Fibroblast of skin of abdomen (primary cell): ENCODE results near the gene PRR7. TPM values are rescaled to one million over a fixed set of nuclear protein-coding genes. Genes with fewer than 3 reads are reported as not detected.
"Not testable (repeated sequence)": the region's sequence is repeated elsewhere in the genome, so short reads cannot be mapped to it uniquely, and the experiment has no call there.

ENCODE experiments used
- DNase-seq: peaks from one replicate; pipeline ENCODE4 v3.0.0-alpha.2; 2013
- polyA plus RNA-seq, 2 experiments: library from polyadenylated mRNA; unstranded; fragments of 120-200 nt; gene quantifications; one replicate each; pipeline ENCODE4 v1.2.1, GENCODE V29; 2013; ENCODE audit not compliant: insufficient read length in 2 of 2

PRR7 gene
- polyA plus RNA-seq (2013, experiment 1 of 2; ENCODE audit: insufficient read length) = 4.9 TPM
- polyA plus RNA-seq (2013, experiment 2 of 2; ENCODE audit: insufficient read length) = 5.7 TPM

- peak; percentile 73 for DNase-seq
Measured at GRCh38 chr5:177446200-177447065, at the start of gene PRR7. PRR7 (plus strand) TSS chr5:177446814; CDS start chr5:177455068, 8,254 bp downstream.

GRCh38 chr5:177397875-177398390, 48.7 kb upstream of the PRR7 start:
- DNase-seq = no peak

GRCh38 chr5:177399997-177400868, 46.4 kb upstream of the PRR7 start, which contains the start of gene PFN3:
PFN3 (minus strand) TSS chr5:177400661; CDS start chr5:177400576, 85 bp downstream.
- peak; percentile 42 for DNase-seq

- DNase-seq = peak; percentile 42
Measured at GRCh38 chr5:177402271-177403043, 44.2 kb upstream of the PRR7 start.

- no peak for DNase-seq
Measured at GRCh38 chr5:177403102-177403791, 43.4 kb upstream of the PRR7 start.

- DNase-seq = peak; percentile 72
Measured at GRCh38 chr5:177403792-177404640, 42.6 kb upstream of the PRR7 start.

- DNase-seq = no peak
Measured at GRCh38 chr5:177404641-177405179, 41.9 kb upstream of the PRR7 start.

GRCh38 chr5:177405312-177405711, 41.3 kb upstream of the PRR7 start:
- no peak for DNase-seq

GRCh38 chr5:177405805-177406204, 40.8 kb upstream of the PRR7 start:
- no peak for DNase-seq

GRCh38 chr5:177409043-177409801, 37.4 kb upstream of the PRR7 start, which contains the start of gene F12:
F12 (minus strand) TSS chr5:177409564; CDS start chr5:177409527, 37 bp downstream.
- DNase-seq = no peak

GRCh38 chr5:177410575-177410974, 36.0 kb upstream of the PRR7 start:
- DNase-seq = no peak

GRCh38 chr5:177412603-177413233, 33.9 kb upstream of the PRR7 start:
- DNase-seq = no peak

GRCh38 chr5:177414481-177414880, 32.1 kb upstream of the PRR7 start:
- no peak for DNase-seq

- DNase-seq = not testable (repeated sequence)
Measured at GRCh38 chr5:177417081-177417480, 29.5 kb upstream of the PRR7 start.

- DNase-seq = peak; percentile 70
Measured at GRCh38 chr5:177419046-177419445, 27.6 kb upstream of the PRR7 start.

GRCh38 chr5:177420472-177420871, 26.1 kb upstream of the PRR7 start:
- DNase-seq = not testable (repeated sequence)

GRCh38 chr5:177421062-177421798, 25.4 kb upstream of the PRR7 start:
- DNase-seq = no peak

GRCh38 chr5:177423671-177424070, 22.9 kb upstream of the PRR7 start:
- DNase-seq = no peak
